Astrocyte (in vitro differentiated cells and primary cell): ENCODE results near the gene SUGP2. TPM values are rescaled to one million over a fixed set of nuclear protein-coding genes. Genes with fewer than 3 reads are reported as not detected.

Experiments used
- DNase-seq: peaks from one replicate; pipeline ENCODE4 v3.0.0-alpha.2; 2010; ENCODE audit warnings: low read depth
- FAIRE-seq: peaks from 2 replicates; lab custom pipeline; 2011; peaks lifted over from hg19 to GRCh38; lab: Jason Lieb, UNC
- H2AFZ ChIP-seq: 2 replicates; pipeline ENCODE4 v1.6.0; 2012; ENCODE audit warnings: low read depth, low read length, inconsistent platforms
- H3K27ac ChIP-seq: 2 replicates; pipeline ENCODE4 v1.5.1; 2011; ENCODE audit warnings: low read depth, low read length, inconsistent platforms
- H3K27me3 ChIP-seq: 2 replicates; pipeline ENCODE4 v1.6.0; 2011; ENCODE audit warnings: low read length, inconsistent platforms; ENCODE audit not compliant: insufficient read depth
- H3K36me3 ChIP-seq: 2 replicates; pipeline ENCODE4 v1.5.1; 2011; ENCODE audit warnings: low read length, inconsistent platforms; ENCODE audit not compliant: insufficient read depth
- H3K4me1 ChIP-seq: 2 replicates; pipeline ENCODE4 v1.5.1; 2011; ENCODE audit warnings: low read length, inconsistent platforms; ENCODE audit not compliant: insufficient read depth
- H3K4me2 ChIP-seq: 2 replicates; pipeline ENCODE4 v1.6.0; 2012; ENCODE audit warnings: low read length, inconsistent platforms
- H3K4me3 ChIP-seq: 2 replicates; pipeline ENCODE4 v1.5.1; 2011; ENCODE audit warnings: low read depth, mild to moderate bottlenecking, low read length, inconsistent platforms; ENCODE audit not compliant: insufficient read depth
- H3K79me2 ChIP-seq: 2 replicates; pipeline ENCODE4 v1.6.0; 2012; ENCODE audit warnings: mild to moderate bottlenecking, low read length, inconsistent platforms; ENCODE audit not compliant: insufficient read depth
- H3K9ac ChIP-seq: 2 replicates; pipeline ENCODE4 v1.6.0; 2012; ENCODE audit warnings: mild to moderate bottlenecking, low read length, inconsistent platforms
- H3K9me3 ChIP-seq: 2 replicates; pipeline ENCODE4 v1.5.1; 2012; ENCODE audit warnings: low read depth, mild to moderate bottlenecking, low read length, inconsistent platforms; ENCODE audit not compliant: insufficient read depth
- H4K20me1 ChIP-seq: 2 replicates; pipeline ENCODE4 v1.6.0; 2012; ENCODE audit warnings: low read length, inconsistent platforms; ENCODE audit not compliant: insufficient read depth
- H3K27ac Mint-ChIP-seq: one replicate; pipeline ENCODE4 v1.8.0; 2021; ENCODE audit warnings: mild to moderate bottlenecking, mixed read lengths; ENCODE audit not compliant: unreplicated experiment
- H3K27me3 Mint-ChIP-seq: one replicate; pipeline ENCODE4 v1.8.0; 2021; ENCODE audit warnings: low read depth, mixed read lengths; ENCODE audit not compliant: unreplicated experiment
- H3K36me3 Mint-ChIP-seq: one replicate; pipeline ENCODE4 v1.8.0; 2021; ENCODE audit warnings: low read depth, mixed read lengths; ENCODE audit not compliant: unreplicated experiment
- H3K4me1 Mint-ChIP-seq: one replicate; pipeline ENCODE4 v1.8.0; 2021; ENCODE audit warnings: low read depth, mixed read lengths; ENCODE audit not compliant: unreplicated experiment
- H3K4me3 Mint-ChIP-seq: one replicate; pipeline ENCODE4 v1.8.0; 2021; ENCODE audit warnings: mild to moderate bottlenecking, moderate library complexity, mixed read lengths; ENCODE audit not compliant: unreplicated experiment
- H3K9me3 Mint-ChIP-seq: one replicate; pipeline ENCODE4 v1.8.0; 2021; ENCODE audit warnings: mild to moderate bottlenecking, mixed read lengths; ENCODE audit not compliant: unreplicated experiment
- CTCF ChIP-seq: IDR thresholded peaks from 2 replicates; pipeline ENCODE4 v1.5.1; 2011; ENCODE audit warnings: low read depth, mild to moderate bottlenecking, inconsistent platforms, low read length, moderate library complexity; ENCODE audit not compliant: insufficient read depth
- EZH2 ChIP-seq: IDR thresholded peaks from 2 replicates; pipeline ENCODE4 v1.6.1; 2012; ENCODE audit warnings: mild to moderate bottlenecking, low read length, inconsistent platforms; ENCODE audit not compliant: insufficient read depth
- total RNA-seq: library from RNA; stranded (reverse); gene quantifications from 2 replicates; pipeline ENCODE4 v1.2.1, GENCODE V29; 2021

Gene SUGP2
- total RNA-seq, 1 donor from 2014 or later = 77.6 TPM

GRCh38 chr19:18943465-18943864 lies 89.9 kb downstream of the SUGP2 start:
- Histone ChIP-seq H2AFZ (no peak overlapping the region), H3K9ac (no peak overlapping the region), H3K4me3 (no peak overlapping the region), H3K27ac (no peak overlapping the region), H3K4me2 (no peak overlapping the region), H4K20me1 (peaks cover 26% of the 10 kb centered on the region), H3K4me1 (peaks cover 12% of the 10 kb centered on the region), H3K36me3 (no peaks in the 10 kb centered on the region), H3K9me3 (no peaks in the 10 kb centered on the region), H3K79me2 (peaks cover 21% of the 10 kb centered on the region), H3K27me3 (no peaks in the 10 kb centered on the region)
- peaks cover 23% of the 10 kb centered on the region for H3K27me3 Mint-ChIP-seq
- no peak overlapping the region for H3K27ac Mint-ChIP-seq
- H3K4me1 Mint-ChIP-seq = peaks cover 6% of the 10 kb centered on the region
- TF ChIP-seq CTCF = no peak
- no peak for TF ChIP-seq EZH2
- no peaks in the 10 kb centered on the region for H3K9me3 Mint-ChIP-seq
- H3K36me3 Mint-ChIP-seq = peaks cover 17% of the 10 kb centered on the region
- no peak for FAIRE-seq
- H3K4me3 Mint-ChIP-seq = no peak overlapping the region
- DNase-seq = no peak

- H4K20me1 ChIP-seq = peaks cover 33% of the 10 kb centered on the region
- H3K9me3 ChIP-seq = no peaks in the 10 kb centered on the region
- no peaks in the 10 kb centered on the region for H3K27me3 ChIP-seq
- peaks cover 12% of the 10 kb centered on the region for H3K4me1 ChIP-seq
- H3K79me2 ChIP-seq = peaks cover 21% of the 10 kb centered on the region
- H3K4me2 ChIP-seq = no peak overlapping the region
- no peak for DNase-seq
- no peak overlapping the region for H3K27ac ChIP-seq
- Mint-ChIP-seq H3K36me3 (peaks cover 13% of the 10 kb centered on the region), H3K4me1 (peaks cover 6% of the 10 kb centered on the region), H3K27me3 (peaks cover 20% of the 10 kb centered on the region), H3K9me3 (no peaks in the 10 kb centered on the region), H3K4me3 (peak overlapping the region; percentile 76), H3K27ac (peak overlapping the region; percentile 34)
- no peak for FAIRE-seq
- H3K36me3 ChIP-seq = peaks cover under 1% of the 10 kb centered on the region
- H2AFZ ChIP-seq = no peak overlapping the region
- no peak overlapping the region for H3K9ac ChIP-seq
- no peak for TF ChIP-seq EZH2
- no peak overlapping the region for H3K4me3 ChIP-seq
These were observed 90.6 kb downstream of the SUGP2 start for GRCh38 chr19:18942692-18943091.

- Histone ChIP-seq H4K20me1 (peaks cover 35% of the 10 kb centered on the region), H3K36me3 (peaks cover 3% of the 10 kb centered on the region), H3K4me1 (peaks cover 12% of the 10 kb centered on the region), H3K79me2 (peaks cover 21% of the 10 kb centered on the region), H3K4me3 (peak overlapping the region; percentile 8), H3K4me2 (peak overlapping the region; percentile 78), H3K27ac (no peak overlapping the region), H3K9me3 (no peaks in the 10 kb centered on the region), H3K27me3 (no peaks in the 10 kb centered on the region), H2AFZ (peak overlapping the region; percentile 64), H3K9ac (peak overlapping the region; percentile 43)
- peak overlapping the region; percentile 44 for H3K27ac Mint-ChIP-seq
- TF ChIP-seq EZH2 (no peak), CTCF (no peak)
- no peak for FAIRE-seq
- H3K9me3 Mint-ChIP-seq = no peaks in the 10 kb centered on the region
- DNase-seq = no peak
- peak overlapping the region; percentile 76 for H3K4me3 Mint-ChIP-seq
- H3K36me3 Mint-ChIP-seq = peaks cover 16% of the 10 kb centered on the region
- peaks cover 20% of the 10 kb centered on the region for H3K27me3 Mint-ChIP-seq
- peaks cover 6% of the 10 kb centered on the region for H3K4me1 Mint-ChIP-seq
These were observed 91.5 kb downstream of the SUGP2 start for GRCh38 chr19:18941628-18942354.

Other genes starting within 250 kb of the SUGP2 start
- 1.7 and 2.3 TPM in 2 replicates for gene COMP, start 242.2 kb downstream of the SUGP2 start, total RNA-seq
- 48.6 and 57.8 TPM in 2 replicates for gene UPF1, start 201.6 kb downstream of the SUGP2 start, total RNA-seq
- 4.9 and 6.8 TPM in 2 replicates for gene CERS1, start 137.4 kb downstream of the SUGP2 start, total RNA-seq
- gene COPE, start 114.1 kb downstream of the SUGP2 start, total RNA-seq = 265 and 298 TPM in 2 replicates
- 61.2 and 68.3 TPM in 2 replicates for gene DDX49, start 113.8 kb downstream of the SUGP2 start, total RNA-seq
- 41.9 and 42.2 TPM in 2 replicates for gene HOMER3, start 92.3 kb downstream of the SUGP2 start, total RNA-seq
- gene ARMC6, start 86 bp upstream of the SUGP2 start, total RNA-seq = 31.9 and 36.0 TPM in 2 replicates
- 7.6 and 7.9 TPM in 2 replicates for gene SLC25A42, start 30.5 kb upstream of the SUGP2 start, total RNA-seq
- 27.2 and 33.8 TPM in 2 replicates for gene TMEM161A, start 105.0 kb upstream of the SUGP2 start, total RNA-seq
- 0.58 and 1.7 TPM in 2 replicates for gene MEF2B, start 136.7 kb upstream of the SUGP2 start, total RNA-seq
- 29.5 and 33.5 TPM in 2 replicates for gene BORCS8, start 158.6 kb upstream of the SUGP2 start, total RNA-seq
- 91.1 and 92.5 TPM in 2 replicates for gene RFXANK, start 158.7 kb upstream of the SUGP2 start, total RNA-seq
- gene NR2C2AP, start 169.9 kb upstream of the SUGP2 start, total RNA-seq = 4.3 and 5.1 TPM in 2 replicates
- gene NCAN, start 178.4 kb upstream of the SUGP2 start, total RNA-seq = 0.14 TPM in 1 of 2 replicates, not detected in the other
- 4.4 and 5.0 TPM in 2 replicates for gene TM6SF2, start 239.8 kb upstream of the SUGP2 start, total RNA-seq